GM12874 (cell line): ENCODE data around the gene BDKRB1.
A peak's percentile ranks its signal among the peaks of the same experiment; 100 is the strongest.

Source experiments
- CTCF ChIP-seq: IDR thresholded peaks from 2 replicates; pipeline ENCODE4 v1.5.1; 2011; ENCODE audit warnings: low read depth, mild to moderate bottlenecking, control low read depth, low read length, moderate library complexity; ENCODE audit not compliant: insufficient read depth

BDKRB1 gene

GRCh38 chr14:96274122-96274521 lies 18.1 kb downstream of the BDKRB1 start:
- no peak for TF ChIP-seq CTCF

GRCh38 chr14:96274543-96274942 lies 18.5 kb downstream of the BDKRB1 start:
- no peak for TF ChIP-seq CTCF

- TF ChIP-seq CTCF: peak; percentile 92
Observed at GRCh38 chr14:96275177-96276112, 19.4 kb downstream of the BDKRB1 start.

- TF ChIP-seq CTCF: no peak
Observed at GRCh38 chr14:96277890-96278289, 21.9 kb downstream of the BDKRB1 start.

GRCh38 chr14:96279564-96279963 lies 23.6 kb downstream of the BDKRB1 start:
- no peak for TF ChIP-seq CTCF

- no peak for TF ChIP-seq CTCF
Observed at GRCh38 chr14:96280104-96280503, 24.1 kb downstream of the BDKRB1 start.

GRCh38 chr14:96281486-96281885 lies 25.5 kb downstream of the BDKRB1 start:
- no peak for TF ChIP-seq CTCF
